Measurements from ENCODE around the gene IER2.
"Not testable (repeated sequence)": the region's sequence is repeated elsewhere in the genome, so short reads cannot be mapped to it uniquely, and the experiment has no call there.

IER2 gene

DNA sequence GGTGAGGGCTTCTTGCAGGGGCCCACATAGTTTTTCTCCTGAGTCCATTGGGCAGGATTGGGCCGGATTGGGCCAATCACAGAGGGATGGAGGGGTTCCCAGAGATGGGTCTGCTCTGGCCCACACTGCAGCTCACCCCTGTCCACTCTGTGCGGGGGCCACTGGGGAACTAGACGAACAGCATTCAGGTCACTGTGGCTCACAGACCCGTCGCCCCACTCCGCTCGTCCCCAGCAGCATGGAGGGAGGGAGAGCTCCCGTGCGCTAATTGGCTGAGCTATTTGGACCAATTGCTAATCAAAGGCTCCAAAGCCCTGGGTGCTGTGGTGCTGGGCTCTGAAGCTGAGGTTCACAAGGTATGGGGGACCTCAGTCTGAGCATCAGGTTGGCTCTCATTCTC lies 20.8 kb upstream of the IER2 start:
- Mint-ChIP-seq H3K36me3 (no peaks in the 10 kb centered on the region), H3K9me3 (no peaks in the 10 kb centered on the region), H3K4me3 (no peak overlapping the region), H3K27me3 (no peaks in the 10 kb centered on the region), H3K4me1 (peaks cover 36% of the 10 kb centered on the region), H3K27ac (no peak overlapping the region)

DNA sequence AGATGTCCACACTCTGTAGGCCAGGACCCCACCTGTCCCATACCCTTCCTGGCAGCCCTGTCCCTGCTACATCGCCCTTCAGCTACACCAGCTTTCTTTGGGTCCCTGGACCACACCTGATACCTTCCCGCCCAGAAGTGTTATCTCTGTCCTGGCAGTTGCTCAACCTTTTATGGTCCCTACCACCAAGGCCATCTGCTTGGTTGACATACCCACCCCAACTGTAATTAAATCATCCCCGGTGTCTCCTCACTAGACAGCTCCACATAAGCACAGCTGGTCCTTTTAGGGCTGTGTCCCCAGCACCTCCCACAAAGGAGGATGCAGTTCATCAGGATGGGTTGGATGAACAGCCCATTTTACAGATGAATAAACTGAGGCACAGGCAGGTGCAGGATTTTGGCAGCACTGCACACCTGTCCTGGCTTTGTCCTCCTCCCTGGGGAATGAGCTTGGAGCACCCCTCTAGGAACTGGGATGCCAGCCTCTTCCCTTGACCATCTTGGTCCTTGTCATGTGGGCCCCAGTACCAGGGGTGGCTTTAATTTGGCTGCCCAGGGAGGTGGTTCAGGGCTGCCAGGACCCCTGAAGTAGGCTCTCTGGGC lies 19.2 kb upstream of the IER2 start:
- Mint-ChIP-seq H3K4me1 (peaks cover 36% of the 10 kb centered on the region), H3K9me3 (no peaks in the 10 kb centered on the region), H3K27ac (peak overlapping the region; percentile 35), H3K4me3 (no peak overlapping the region), H3K27me3 (no peaks in the 10 kb centered on the region), H3K36me3 (no peaks in the 10 kb centered on the region)

DNA sequence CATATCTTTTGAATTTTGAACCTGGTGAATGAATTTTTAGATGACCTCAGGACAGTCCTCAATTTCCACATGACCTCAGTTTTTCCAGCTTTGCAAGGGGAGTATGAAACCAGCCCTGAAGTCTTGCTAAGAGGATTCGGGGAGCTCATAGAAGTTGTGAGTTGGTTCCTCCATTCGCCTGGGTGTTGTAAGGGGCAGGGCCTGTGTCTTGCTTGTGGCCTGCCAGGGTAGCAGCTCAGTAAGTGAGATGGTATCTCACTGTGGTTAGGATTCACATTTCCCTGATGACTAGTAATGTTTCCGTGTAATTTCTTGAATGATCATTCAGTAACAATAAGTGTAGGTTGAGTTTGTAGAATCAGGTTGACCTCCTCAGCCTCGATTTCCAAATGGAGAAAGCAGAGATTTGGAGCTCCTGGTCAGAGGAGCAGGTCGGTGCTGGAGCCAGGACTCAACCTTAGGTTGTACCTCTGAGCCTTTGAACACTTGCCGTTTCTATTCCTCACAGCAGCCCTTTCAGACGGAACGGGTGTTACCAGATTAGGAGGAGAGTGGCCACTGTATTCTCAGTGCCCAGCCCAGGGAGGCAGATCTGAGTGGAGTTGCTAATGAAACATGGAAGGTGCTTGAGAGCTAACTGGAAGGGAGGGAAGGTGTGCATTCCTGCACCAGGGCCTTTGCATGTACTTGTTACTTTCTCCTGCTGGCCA lies 17.6 kb upstream of the IER2 start:
- peaks cover 2% of the 10 kb centered on the region for H3K36me3 Mint-ChIP-seq
- H3K4me3 Mint-ChIP-seq, result peak overlapping the region; percentile 64
- no peaks in the 10 kb centered on the region for H3K9me3 Mint-ChIP-seq
- H3K27ac Mint-ChIP-seq, result peak overlapping the region; percentile 85
- H3K27me3 Mint-ChIP-seq, result no peaks in the 10 kb centered on the region
- peaks cover 36% of the 10 kb centered on the region for H3K4me1 Mint-ChIP-seq

DNA sequence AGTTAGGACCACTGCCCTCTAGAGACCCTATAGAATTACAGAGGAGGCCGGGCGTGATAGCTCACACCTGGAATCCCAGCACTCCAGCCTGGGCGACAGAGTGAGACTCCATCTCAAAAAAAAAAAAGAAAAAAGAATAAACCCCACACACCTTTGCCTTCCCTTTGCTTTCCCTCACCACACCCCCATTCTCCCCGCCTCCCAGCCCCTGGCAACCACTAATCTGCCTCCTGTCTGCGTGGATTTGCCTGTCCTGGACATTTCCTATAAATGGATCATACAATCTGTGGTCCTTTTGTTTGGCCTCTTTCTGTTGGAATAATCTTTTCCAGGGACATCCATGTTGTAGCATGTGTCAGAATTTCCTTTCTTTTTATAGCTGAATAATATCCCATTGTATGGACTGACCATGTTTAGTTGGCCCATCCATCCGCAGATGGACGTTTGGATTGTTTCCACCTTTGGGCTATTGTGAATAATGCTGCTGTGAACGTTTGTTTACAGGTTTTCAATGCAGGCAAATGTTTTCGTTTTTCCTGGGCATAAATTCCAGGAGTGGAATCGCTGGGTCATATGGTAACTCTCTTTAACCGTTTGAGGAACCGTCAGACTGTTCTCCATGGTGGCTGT lies 16.9 kb upstream of the IER2 start:
- Mint-ChIP-seq H3K4me3 (no peak overlapping the region), H3K27me3 (no peaks in the 10 kb centered on the region), H3K36me3 (peaks cover 2% of the 10 kb centered on the region), H3K9me3 (no peaks in the 10 kb centered on the region), H3K4me1 (peaks cover 31% of the 10 kb centered on the region), H3K27ac (no peak overlapping the region)

DNA sequence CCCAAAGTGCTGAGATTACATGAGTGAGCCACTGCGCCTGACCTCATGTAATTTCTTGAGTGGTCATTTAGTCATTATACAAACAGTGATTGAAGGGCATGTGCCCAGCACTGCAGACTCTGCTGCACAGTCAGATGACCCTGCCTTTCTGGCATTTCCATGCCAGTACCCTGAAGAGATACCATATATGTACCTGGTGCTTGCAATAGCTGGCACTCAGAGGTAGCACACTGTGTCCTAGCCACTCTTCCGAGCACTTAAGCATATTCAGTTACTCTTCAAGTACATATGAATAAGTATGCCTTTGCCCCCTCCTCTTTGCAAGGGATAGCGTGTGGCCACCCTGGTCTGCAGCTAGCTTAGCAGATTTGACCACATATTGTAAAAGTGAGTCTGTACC lies 15.6 kb upstream of the IER2 start:
- Mint-ChIP-seq H3K4me3 (no peak overlapping the region), H3K4me1 (peaks cover 24% of the 10 kb centered on the region), H3K36me3 (peaks cover 2% of the 10 kb centered on the region), H3K27ac (no peak overlapping the region), H3K9me3 (no peaks in the 10 kb centered on the region), H3K27me3 (no peaks in the 10 kb centered on the region)

DNA sequence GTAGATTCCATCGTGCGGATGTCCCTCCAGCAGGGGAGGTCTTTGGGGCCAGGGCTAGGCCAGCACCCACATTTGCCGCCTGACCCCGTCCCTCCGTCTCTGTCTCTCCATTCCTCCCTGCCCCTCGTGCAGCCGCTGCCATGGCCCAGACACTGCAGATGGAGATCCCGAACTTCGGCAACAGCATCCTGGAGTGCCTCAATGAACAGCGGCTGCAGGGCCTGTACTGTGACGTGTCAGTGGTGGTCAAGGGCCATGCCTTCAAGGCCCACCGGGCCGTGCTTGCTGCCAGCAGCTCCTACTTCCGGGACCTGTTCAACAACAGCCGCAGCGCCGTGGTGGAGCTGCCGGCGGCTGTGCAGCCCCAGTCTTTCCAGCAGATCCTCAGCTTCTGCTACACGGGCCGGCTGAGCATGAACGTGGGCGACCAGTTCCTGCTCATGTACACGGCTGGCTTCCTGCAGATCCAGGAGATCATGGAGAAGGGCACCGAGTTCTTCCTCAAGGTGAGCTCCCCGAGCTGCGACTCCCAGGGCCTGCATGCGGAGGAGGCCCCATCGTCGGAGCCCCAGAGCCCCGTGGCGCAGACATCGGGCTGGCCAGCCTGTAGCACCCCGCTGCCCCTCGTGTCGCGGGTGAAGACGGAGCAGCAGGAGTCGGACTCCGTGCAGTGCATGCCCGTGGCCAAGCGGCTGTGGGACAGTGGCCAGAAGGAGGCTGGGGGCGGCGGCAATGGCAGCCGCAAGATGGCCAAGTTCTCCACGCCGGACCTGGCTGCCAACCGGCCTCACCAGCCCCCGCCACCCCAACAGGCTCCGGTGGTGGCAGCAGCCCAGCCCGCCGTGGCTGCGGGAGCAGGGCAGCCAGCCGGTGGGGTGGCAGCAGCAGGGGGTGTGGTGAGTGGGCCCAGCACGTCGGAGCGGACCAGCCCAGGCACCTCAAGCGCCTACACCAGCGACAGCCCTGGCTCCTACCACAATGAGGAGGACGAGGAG lies 14.8 kb upstream of the IER2 start:
- Mint-ChIP-seq H3K4me3 (no peak overlapping the region), H3K36me3 (peaks cover 2% of the 10 kb centered on the region)

DNA sequence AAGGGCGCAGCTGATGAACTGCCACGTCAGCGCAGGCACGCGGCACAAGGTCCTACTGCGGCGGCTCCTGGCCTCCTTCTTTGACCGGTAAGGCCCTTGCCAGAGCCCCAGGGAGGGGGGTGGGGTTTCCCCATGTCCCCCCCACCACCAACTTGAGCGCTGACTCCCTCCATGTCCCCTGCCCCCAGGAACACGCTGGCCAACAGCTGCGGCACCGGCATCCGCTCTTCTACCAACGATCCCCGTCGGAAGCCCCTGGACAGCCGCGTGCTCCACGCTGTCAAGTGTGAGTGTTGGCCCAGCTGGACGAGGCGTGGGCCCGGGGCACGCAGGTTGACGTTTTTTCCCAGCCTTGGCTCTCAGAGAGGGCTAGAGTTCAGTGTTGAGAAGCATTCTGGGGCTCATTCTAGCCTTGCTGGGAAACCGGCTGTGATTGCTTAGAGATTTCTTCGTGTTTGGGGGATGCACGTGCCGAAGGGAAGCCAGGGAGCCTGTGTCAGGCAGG lies 12.9 kb upstream of the IER2 start:
- Mint-ChIP-seq H3K9me3 (no peaks in the 10 kb centered on the region), H3K4me3 (no peak overlapping the region), H3K4me1 (peaks cover 14% of the 10 kb centered on the region), H3K27me3 (no peaks in the 10 kb centered on the region), H3K36me3 (peaks cover 2% of the 10 kb centered on the region), H3K27ac (no peak overlapping the region)

More for the DNA sequence above, 14.8 kb upstream of the IER2 start:
- no peaks in the 10 kb centered on the region for H3K9me3 Mint-ChIP-seq
- no peaks in the 10 kb centered on the region for H3K27me3 Mint-ChIP-seq
- H3K27ac Mint-ChIP-seq, result no peak overlapping the region
- peaks cover 24% of the 10 kb centered on the region for H3K4me1 Mint-ChIP-seq

DNA sequence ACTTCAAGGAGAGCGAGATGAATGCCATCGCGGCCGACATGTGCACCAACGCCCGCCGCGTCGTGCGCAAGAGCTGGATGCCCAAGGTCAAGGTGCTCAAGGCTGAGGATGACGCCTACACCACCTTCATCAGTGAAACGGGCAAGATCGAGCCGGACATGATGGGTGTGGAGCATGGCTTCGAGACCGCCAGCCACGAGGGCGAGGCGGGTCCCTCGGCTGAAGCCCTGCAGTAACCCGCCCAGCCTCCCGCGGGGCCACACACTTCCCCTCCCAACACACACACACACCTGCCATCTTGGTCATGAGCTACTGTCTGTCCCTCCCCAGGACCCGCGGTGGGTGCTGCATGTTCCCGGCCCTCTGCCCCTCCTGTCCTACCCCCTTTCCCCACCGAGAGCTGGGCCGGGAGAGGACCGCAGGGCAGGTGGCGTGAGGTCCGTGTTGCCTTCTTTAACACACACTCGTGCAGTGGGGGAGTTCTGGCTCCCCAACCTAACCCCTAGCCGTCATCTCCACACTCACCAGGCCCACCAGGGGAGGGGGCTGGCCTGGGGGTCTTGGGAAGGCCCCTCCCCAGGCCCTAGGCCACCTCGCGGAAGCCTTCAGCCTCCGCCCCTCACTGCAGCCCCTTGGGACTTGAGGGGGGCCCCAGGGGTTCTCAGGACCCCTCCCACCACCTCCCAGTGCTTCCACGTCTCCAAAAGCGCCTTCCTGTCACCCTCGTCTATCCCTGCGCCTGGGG lies 11.9 kb upstream of the IER2 start:
- H3K4me1 Mint-ChIP-seq, result peaks cover 4% of the 10 kb centered on the region
- H3K27ac Mint-ChIP-seq, result no peak overlapping the region
- no peaks in the 10 kb centered on the region for H3K27me3 Mint-ChIP-seq
- H3K9me3 Mint-ChIP-seq, result no peaks in the 10 kb centered on the region
- H3K4me3 Mint-ChIP-seq, result no peak overlapping the region
- peaks cover 2% of the 10 kb centered on the region for H3K36me3 Mint-ChIP-seq

DNA sequence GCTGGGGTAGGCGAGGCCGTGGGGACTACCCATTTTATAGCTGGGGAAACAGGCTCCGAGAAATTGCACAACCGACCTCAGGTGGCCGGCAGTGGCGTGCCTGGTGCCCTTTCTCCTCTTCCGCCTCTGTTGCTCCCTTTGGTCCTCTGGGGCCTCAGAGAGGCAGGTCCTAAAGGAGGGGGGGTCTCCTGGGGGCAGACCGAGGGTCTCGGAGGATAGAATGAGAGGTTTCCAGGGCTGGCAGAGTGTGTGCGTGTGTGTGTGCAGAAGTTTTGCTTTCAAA lies 11.4 kb upstream of the IER2 start:
- Mint-ChIP-seq H3K36me3 (peaks cover 2% of the 10 kb centered on the region), H3K4me1 (no peaks in the 10 kb centered on the region), H3K4me3 (no peak overlapping the region), H3K27ac (no peak overlapping the region), H3K9me3 (no peaks in the 10 kb centered on the region), H3K27me3 (no peaks in the 10 kb centered on the region)

DNA sequence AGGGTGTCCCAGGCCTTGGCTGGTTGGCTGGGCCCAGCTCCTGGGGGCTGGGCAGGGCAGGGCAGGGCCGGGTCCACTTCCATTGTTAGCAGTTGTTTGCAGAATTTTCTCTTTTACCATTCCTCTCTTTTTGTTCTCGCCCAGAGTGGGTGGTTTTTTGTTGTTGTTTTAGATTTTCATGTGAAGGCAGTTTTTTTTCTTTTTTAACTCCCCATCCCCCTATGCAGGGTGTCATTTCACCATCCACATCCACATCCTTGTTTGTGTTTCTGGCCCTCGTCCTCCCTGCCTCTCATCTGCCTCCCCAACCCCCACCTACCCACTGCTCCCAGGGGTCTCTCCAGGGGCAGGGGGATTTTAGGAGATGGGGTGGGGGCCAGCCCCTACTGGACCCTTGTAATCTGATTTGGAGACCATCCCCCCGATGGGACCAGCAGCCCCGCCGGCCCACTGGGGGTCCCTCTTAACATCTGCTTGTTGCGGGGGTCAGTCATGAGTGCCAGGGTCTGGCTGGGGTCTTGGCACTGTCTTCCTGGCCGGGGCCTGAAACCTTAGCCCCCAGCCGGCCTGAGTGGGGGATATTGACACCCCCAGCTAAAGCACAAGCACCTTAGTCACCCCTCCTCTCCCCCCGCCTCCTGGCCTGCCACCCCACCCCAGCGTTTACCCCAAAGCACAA lies 10.4 kb upstream of the IER2 start:
- H3K9me3 Mint-ChIP-seq, result no peaks in the 10 kb centered on the region
- no peaks in the 10 kb centered on the region for H3K27me3 Mint-ChIP-seq
- H3K4me3 Mint-ChIP-seq, result no peak overlapping the region
- no peaks in the 10 kb centered on the region for H3K4me1 Mint-ChIP-seq
- H3K36me3 Mint-ChIP-seq, result peaks cover 2% of the 10 kb centered on the region
- peak overlapping the region; percentile 77 for H3K27ac Mint-ChIP-seq

DNA sequence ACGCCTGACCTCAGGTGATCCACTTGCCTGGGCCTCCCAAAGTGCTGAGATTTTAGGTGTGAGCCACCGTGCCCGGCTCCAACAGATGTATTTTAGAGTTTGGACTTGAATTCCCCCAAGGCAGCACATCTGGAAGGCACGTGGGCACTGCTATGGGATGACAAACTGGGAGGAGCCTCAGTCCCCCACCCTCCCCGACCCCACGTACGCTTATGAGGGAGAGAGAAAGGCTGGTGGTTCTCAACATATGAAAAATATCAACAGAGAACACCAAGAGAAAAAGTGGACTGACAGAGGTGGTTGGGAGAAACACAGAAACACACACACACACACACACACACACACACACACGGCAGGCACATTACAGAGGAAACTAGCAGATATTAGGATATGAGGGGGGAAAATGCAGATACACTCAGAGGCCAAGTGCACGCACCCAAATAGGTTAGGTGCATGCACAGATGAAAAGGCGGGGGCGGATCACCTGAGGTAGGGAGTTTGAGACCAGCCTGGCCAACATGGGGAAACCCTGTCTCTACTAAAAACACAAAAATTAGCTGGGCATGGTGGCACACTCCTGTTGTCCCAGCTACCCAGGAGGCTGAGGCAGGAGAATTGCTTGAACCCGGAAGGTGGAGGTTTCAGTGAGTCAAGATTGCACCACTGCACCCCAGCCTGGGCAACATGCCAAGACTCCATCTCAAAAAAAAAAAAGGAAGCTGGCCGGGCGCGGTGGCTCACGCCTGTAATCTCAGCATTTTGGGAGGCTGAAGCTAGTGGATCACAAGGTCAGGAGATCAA lies 3.2 kb upstream of the IER2 start:
- no peak overlapping the region for H3K27ac Mint-ChIP-seq
- H3K4me3 Mint-ChIP-seq, result no peak overlapping the region
- no peaks in the 10 kb centered on the region for H3K9me3 Mint-ChIP-seq
- H3K27me3 Mint-ChIP-seq, result no peaks in the 10 kb centered on the region
- no peaks in the 10 kb centered on the region for H3K36me3 Mint-ChIP-seq
- H3K4me1 Mint-ChIP-seq, result peaks cover 14% of the 10 kb centered on the region

DNA sequence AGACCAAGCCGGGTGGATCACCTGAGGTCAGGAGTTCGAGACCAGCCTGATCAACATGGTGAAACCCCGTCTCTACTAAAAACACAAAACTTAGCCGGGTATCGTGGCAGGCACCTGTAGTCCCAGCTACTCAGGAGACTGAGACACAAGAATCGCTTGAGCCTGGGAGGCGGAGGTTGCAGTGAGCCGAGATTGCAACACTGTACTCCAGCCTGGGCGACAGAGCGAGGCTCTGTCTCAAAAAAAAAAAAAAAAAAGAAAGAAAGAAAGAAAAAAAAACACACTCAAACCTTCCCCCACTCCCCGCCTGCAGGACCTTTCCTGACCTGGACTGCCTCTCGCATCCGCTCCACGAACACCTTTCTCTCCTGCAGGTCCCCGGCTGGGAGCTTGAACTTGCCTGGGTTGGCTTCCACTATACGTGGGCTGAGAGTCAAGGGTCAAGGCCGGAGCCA lies 1.0 kb upstream of the IER2 start:
- H3K4me3 Mint-ChIP-seq, result peak overlapping the region; percentile 98
- not testable (repeated sequence) for H3K9me3 Mint-ChIP-seq, H3K36me3 Mint-ChIP-seq

DNA sequence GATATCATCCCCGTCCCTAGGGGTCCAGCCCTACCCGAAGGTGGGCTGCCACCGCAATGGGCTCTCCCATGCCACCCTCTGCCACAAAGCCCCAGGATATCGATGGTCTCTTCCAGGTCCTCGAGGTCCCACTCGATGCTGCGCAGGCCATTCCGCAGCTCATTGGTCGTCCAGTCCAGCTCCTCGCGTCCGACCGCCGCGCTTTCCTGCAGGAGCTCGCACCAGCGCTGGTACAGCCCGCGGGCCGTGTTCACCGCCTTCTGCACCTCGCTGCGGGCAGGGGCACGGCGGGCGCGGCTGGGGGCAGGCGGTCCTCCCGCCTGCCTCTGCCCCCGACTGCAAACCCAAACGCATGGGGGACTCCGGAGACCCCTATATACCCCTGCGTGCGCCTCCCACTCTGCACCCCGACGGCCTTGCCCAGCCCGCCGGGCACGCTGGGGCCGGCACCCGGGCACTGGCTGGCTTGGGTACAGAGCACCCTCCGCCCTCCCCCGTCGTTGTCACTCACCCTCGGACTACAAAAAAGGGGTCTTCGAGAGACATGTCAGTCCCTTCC lies 504 bp upstream of the IER2 start:
- H3K4me3 Mint-ChIP-seq, result peak overlapping the region; percentile 98
- peaks cover 8% of the 10 kb centered on the region for H3K36me3 Mint-ChIP-seq
- H3K4me1 Mint-ChIP-seq, result peaks cover 18% of the 10 kb centered on the region
- H3K9me3 Mint-ChIP-seq, result no peaks in the 10 kb centered on the region
- H3K27ac Mint-ChIP-seq, result peak overlapping the region; percentile 92
- H3K27me3 Mint-ChIP-seq, result no peaks in the 10 kb centered on the region

More for the DNA sequence above, 1.0 kb upstream of the IER2 start:
- Mint-ChIP-seq H3K4me1 (peaks cover 18% of the 10 kb centered on the region), H3K27ac (peak overlapping the region; percentile 59)
- H3K27me3 Mint-ChIP-seq, result not testable (repeated sequence)

All from activated naive CD4-positive, alpha-beta T cell treated with anti-CD3 and anti-CD28 coated beads, Interleukin-2, amount 50 U/mL, for 24 hours (primary cell).